Gastrocnemius medialis (tissue), 4 donors: ENCODE data around the gene ASB13. TPM values are rescaled to one million over a fixed set of nuclear protein-coding genes. Genes with fewer than 3 reads are reported as not detected.

Experiments used
- ATAC-seq, 2 donors: fragments of 150-250 bp; one replicate each; pipeline ENCODE4 v1.9.1; 2016
- DNase-seq, 2 donors: peaks; one replicate each; pipeline ENCODE4 v3.0.0-alpha.2; 2019
- H3K27ac ChIP-seq, 4 donors: fragments of 200-600 bp; sonication (generic); 1 replicate in 1 of 4; 2 replicates in 3 of 4; pipeline ENCODE4 v1.5.1; 2016 to 2018; ENCODE audit warnings: mild to moderate bottlenecking in 2 of 4, moderate library complexity in 1 of 4
- H3K27me3 ChIP-seq, 3 donors: fragments of 200-600 bp; sonication (generic) in 2 of 3; 1 replicate in 1 of 3; 2 replicates in 2 of 3; pipeline versions ENCODE4 v1.5.1 to v1.6.0; 2016 to 2019; ENCODE audit warnings: mild to moderate bottlenecking in 1 of 3, moderate library complexity in 1 of 3
- H3K36me3 ChIP-seq, 2 donors: fragments of 200-600 bp; sonication (generic) in 1 of 2; one replicate each; pipeline ENCODE4 v1.5.1; 2017 to 2018
- H3K4me1 ChIP-seq, 2 donors: fragments of 200-600 bp; sonication (generic) in 1 of 2; one replicate each; pipeline ENCODE4 v1.5.1; 2016 to 2017; ENCODE audit warnings: mild to moderate bottlenecking in 2 of 2
- H3K4me3 ChIP-seq, 4 donors: fragments of 200-600 bp; sonication (generic) in 3 of 4; 1 replicate in 1 of 4; 2 replicates in 3 of 4; pipeline ENCODE4 v1.5.1; 2016 to 2019; ENCODE audit warnings: mild to moderate bottlenecking in 2 of 4
- H3K9me3 ChIP-seq, 3 donors: fragments of 200-600 bp; sonication (generic) in 2 of 3; 1 replicate in 1 of 3; 2 replicates in 2 of 3; pipeline ENCODE4 v1.5.1; 2016 to 2019
- POLR2A ChIP-seq, 2 donors: fragments of 450-650 bp; IDR thresholded peaks; one replicate each; pipeline ENCODE4 v1.6.1; 2017; ENCODE audit warnings: antibody characterized with exemption in 2 of 2, mild to moderate bottlenecking in 2 of 2, moderate library complexity in 2 of 2
- in situ Hi-C, 4 donors: fragments of 200-750 bp; cut with MboI; loops; one replicate each; pipeline versions ENCODE4 v1.15.0 to v1.8.0; 2017; ENCODE audit warnings: low sequenced_read_pairs in 4 of 4
- intact Hi-C: fragments of 100-400 bp; cut with DNase I; formaldehyde crosslinking; loops from one replicate; pipeline ENCODE4 v1.15.1; 2023; ENCODE audit warnings: low total_unique reads
- total RNA-seq, 4 donors: library from RNA; depleted of rRNA; stranded (reverse); fragments of >200 nt; gene quantifications; one replicate each; pipeline versions ENCODE4 v1.1.0 to v1.2.3, GENCODE V29; 2016
- TF ChIP-seq, protein P1 (sequence below), 5 experiments: fragments of 450-650 bp in 3 of 5; fragments of 200-600 bp in 2 of 5; sonication (generic) in 2 of 5; IDR thresholded peaks in 4 of 5; conservative IDR thresholded peaks in 1 of 5; 1 replicate in 4 of 5; 2 replicates in 1 of 5; pipeline ENCODE4 v1.5.1; 2016 to 2019; ENCODE audit warnings: antibody characterized with exemption in 5 of 5, mild to moderate bottlenecking in 3 of 5, moderate library complexity in 3 of 5

Gene ASB13
- total RNA-seq, 4 donors from 2014 or later: 9.6 to 20.0 (median 14.9) TPM

DNA sequence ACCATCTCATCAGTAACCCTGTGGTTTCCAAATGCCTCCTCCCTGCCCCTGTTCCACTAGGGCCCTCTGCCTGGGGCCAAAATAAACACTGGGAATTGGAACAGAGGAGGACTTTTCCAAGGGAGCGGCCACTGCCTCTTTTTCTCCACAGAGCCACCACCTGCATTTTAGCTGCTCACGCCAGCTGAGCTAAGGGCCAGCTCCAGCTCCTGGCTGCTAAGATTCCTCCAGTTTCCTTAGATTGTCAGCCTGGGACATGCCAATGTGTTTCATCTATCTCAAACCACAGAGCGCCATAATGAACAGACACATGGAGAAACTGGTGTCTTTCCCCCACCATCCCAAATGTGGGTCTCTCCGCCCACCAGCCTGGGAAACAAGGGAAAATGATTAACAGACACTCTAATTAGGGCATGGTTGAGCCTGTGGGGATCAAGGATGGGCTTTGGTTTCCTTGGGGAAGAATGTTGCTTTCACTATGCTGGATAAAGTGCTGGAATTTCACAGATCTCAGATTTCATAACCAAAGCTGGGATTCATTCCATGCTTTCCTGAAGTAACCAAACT, 52.2 kb downstream of the ASB13 start:
- Histone ChIP-seq H3K27ac (peak overlapping the region in 3 of 4 donors; percentile 0 to 63 (median 49)), H3K4me1 (peaks cover 22 to 31% of the 10 kb centered on the region in 2 donors), H3K4me3 (no peak overlapping the region), H3K36me3 (no peaks in the 10 kb centered on the region), H3K9me3 (no peaks in the 10 kb centered on the region), H3K27me3 (no peaks in the 10 kb centered on the region)
- ATAC-seq (no peak), DNase-seq (no peak)
- in situ Hi-C loops (loop anchor here in 1 of 4 donors (25.0 kb wide), 1 partner anchor 777 kb away; the partner anchor contains the start of gene AKR1E2), intact Hi-C loops (no loop called here)
- TF ChIP-seq, protein P1, sequence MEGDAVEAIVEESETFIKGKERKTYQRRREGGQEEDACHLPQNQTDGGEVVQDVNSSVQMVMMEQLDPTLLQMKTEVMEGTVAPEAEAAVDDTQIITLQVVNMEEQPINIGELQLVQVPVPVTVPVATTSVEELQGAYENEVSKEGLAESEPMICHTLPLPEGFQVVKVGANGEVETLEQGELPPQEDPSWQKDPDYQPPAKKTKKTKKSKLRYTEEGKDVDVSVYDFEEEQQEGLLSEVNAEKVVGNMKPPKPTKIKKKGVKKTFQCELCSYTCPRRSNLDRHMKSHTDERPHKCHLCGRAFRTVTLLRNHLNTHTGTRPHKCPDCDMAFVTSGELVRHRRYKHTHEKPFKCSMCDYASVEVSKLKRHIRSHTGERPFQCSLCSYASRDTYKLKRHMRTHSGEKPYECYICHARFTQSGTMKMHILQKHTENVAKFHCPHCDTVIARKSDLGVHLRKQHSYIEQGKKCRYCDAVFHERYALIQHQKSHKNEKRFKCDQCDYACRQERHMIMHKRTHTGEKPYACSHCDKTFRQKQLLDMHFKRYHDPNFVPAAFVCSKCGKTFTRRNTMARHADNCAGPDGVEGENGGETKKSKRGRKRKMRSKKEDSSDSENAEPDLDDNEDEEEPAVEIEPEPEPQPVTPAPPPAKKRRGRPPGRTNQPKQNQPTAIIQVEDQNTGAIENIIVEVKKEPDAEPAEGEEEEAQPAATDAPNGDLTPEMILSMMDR (IDR thresholded peaks at IDR 0.05 in 4 of 5, conservative IDR thresholded peaks at IDR 0.05 in 1 of 5): no peak
- TF ChIP-seq POLR2A (IDR thresholded peaks at IDR 0.05): no peak

DNA sequence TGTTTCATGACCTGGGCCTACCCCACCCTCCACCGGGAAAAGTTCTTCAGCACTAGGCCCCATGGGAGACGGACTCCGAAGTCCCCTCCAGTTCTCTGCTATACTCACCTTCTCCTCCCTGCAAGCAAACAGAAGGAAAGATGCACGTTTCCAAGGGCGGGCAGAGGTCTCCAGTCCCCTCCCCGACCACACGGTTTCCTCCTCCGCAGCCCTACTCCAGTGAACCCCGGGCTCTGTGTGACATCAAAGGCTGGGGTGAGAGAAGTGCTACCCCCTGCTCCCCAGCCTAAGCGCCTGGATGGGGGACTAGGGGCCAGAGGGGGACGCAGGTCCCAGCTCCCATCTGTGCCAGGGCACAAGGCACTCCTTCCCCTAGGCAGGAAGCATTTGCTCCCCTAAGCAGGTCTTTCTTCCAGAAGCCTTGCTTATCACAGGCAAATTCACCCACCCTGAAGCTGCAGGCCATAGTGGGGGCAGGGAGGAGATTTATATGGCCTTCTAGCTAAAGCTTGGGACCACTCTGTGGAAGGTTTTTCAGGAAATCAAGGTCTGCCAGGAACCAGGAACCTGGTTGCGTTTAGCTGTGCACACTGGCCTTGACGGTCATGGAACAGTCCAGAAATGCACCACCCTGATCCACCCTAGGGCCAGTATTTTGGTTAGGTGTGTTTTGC, 52.8 kb downstream of the ASB13 start:
- peaks cover 15 to 24% of the 10 kb centered on the region in 2 donors for H3K4me1 ChIP-seq
- H3K36me3 ChIP-seq: no peaks in the 10 kb centered on the region
- H3K27me3 ChIP-seq: no peaks in the 10 kb centered on the region
- H3K27ac ChIP-seq: peak overlapping the region in 1 of 4 donors; percentile 0
- no peaks in the 10 kb centered on the region for H3K9me3 ChIP-seq
- intact Hi-C loops: no loop called here
- TF ChIP-seq, protein P1 (IDR thresholded peaks at IDR 0.05 in 4 of 5, conservative IDR thresholded peaks at IDR 0.05 in 1 of 5): no peak
- TF ChIP-seq POLR2A (IDR thresholded peaks at IDR 0.05): no peak
- DNase-seq (no peak), ATAC-seq (no peak)
- no peak overlapping the region for H3K4me3 ChIP-seq
- in situ Hi-C loops: loop anchor here in 1 of 4 donors (25.0 kb wide), 1 partner anchor 776 kb away; the partner anchor contains the start of gene AKR1E2

DNA sequence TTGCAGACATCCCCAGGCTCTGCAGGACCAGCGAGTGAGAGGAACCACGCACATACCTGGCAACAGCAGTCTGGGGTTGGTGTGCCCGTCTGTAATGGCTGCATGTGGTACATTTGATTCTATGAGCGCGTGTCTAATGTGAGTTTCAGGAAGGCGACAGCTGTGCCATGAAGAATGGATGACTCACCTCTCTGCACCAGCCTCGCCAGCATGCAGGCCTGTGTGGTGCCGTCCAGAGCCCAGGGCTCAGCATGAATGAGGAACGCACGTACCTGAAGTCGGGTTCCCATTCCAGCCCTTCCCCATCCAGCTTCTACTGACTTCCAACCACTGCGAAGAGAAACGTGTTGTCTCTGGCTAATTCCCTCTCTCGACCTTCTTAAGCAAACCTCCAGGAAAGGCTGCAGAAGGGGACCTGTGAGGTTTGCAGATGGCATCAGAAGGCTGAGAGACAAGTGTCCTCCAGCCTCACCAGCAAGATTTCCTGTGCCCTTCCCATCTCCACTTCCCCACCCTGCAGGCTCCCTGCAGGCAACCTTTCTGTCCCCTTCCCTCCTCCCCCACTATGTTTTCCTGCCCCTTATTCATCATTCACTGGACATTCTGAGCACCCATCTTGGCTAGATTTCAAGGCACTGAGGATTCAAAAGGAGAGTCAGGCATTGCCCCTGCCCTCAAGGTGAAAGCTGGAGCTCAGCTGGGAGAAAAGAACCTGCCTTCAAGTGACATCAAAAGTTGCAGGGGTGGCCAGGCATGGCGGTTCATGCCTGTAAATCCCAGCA, 54.3 kb downstream of the ASB13 start:
- peaks cover 9 to 16% of the 10 kb centered on the region in 2 donors for H3K4me1 ChIP-seq

DNA sequence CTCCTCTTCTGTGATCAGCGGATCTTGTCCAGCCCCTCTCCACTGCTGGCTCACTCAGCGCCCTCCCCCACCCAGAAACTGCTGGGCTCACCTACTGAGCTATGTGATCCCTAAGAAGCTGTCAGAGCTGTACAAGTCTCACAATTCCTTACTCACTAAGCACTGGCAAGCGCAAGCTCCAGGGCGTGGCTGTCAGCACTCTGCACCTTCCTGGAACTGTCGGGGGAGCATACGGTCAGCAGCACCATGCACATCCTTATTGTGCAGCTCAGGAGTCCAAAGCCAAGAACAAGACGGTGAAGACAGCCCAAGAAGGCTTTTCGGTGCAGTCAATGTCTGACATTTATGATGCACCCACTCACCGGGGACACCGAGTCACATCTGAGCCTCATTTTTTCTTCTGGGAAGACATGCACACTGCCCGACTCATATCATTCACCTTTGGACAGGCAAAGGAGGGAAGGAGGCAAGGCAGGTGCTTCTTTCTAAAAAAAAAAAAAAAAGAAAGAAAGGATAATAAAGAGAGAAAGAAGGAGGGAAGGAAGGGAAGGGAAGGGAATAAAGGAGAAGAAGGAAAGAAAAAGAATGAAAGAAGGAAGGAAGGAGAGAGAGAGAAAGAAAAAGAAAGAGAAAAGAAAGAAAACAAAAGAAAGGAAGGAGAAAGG, 56.3 kb downstream of the ASB13 start:
- H3K4me3 ChIP-seq: no peak overlapping the region
- H3K27me3 ChIP-seq: no peaks in the 10 kb centered on the region
- peaks cover 0 to 16% of the 10 kb centered on the region in 2 donors for H3K4me1 ChIP-seq
- TF ChIP-seq POLR2A (IDR thresholded peaks at IDR 0.05): no peak
- TF ChIP-seq, protein P1 (IDR thresholded peaks at IDR 0.05 in 4 of 5, conservative IDR thresholded peaks at IDR 0.05 in 1 of 5): no peak
- H3K36me3 ChIP-seq: no peaks in the 10 kb centered on the region
- DNase-seq: no peak
- no peak for ATAC-seq
- peak overlapping the region in 3 of 4 donors; percentile 36 to 81 (median 70) for H3K27ac ChIP-seq
- in situ Hi-C loops: loop anchor here in 1 of 4 donors (25.0 kb wide), 1 partner anchor 773 kb away; the partner anchor contains the start of gene AKR1E2
- intact Hi-C loops: no loop called here
- H3K9me3 ChIP-seq: no peaks in the 10 kb centered on the region

More for the DNA sequence above, 54.3 kb downstream of the ASB13 start:
- Histone ChIP-seq H3K9me3 (no peaks in the 10 kb centered on the region), H3K36me3 (no peaks in the 10 kb centered on the region), H3K27ac (peak overlapping the region in 3 of 4 donors; percentile 2 to 81 (median 41)), H3K4me3 (no peak overlapping the region), H3K27me3 (no peaks in the 10 kb centered on the region)
- in situ Hi-C loops (loop anchor here in 1 of 4 donors (25.0 kb wide), 1 partner anchor 775 kb away; the partner anchor contains the start of gene AKR1E2), intact Hi-C loops (no loop called here)
- ATAC-seq (peak; percentile 82 to 86), DNase-seq (peak; percentile 46 to 65)
- no peak for TF ChIP-seq POLR2A (IDR thresholded peaks at IDR 0.05)
- TF ChIP-seq, protein P1 (IDR thresholded peaks at IDR 0.05 in 4 of 5, conservative IDR thresholded peaks at IDR 0.05 in 1 of 5): no peak
